Measurements from ENCODE around the gene LY6G6D.

LY6G6D gene

GRCh38 chr6:31728767-31729514 is 13.8 kb downstream of the LY6G6D start, which contains the start of gene DDAH2:
Gene DDAH2 (minus strand): TSS chr6:31729299. CDS start chr6:31729161, 138 bp downstream.
- Histone ChIP-seq H3K4me1 (ENCODE audit: low read length) (peaks cover 30% of the 10 kb centered on the region), H3K27ac (ENCODE audit: low read length) (peak within 1 kb of the TSS; percentile 75), H3K36me3 (replicated peaks; ENCODE audit: low read depth, low read length) (peaks cover 42% of the 10 kb centered on the region), H3K9ac (ENCODE audit: low read length) (no peak within 1 kb of the TSS), H3K9me3 (ENCODE audit: insufficient read depth, low read length) (no peaks in the 10 kb centered on the region), H4K20me1 (ENCODE audit: insufficient read depth, low read length) (peaks cover 7% of the 10 kb centered on the region), H3K4me2 (ENCODE audit: low read length) (peak within 1 kb of the TSS; percentile 48; the same call in 1 of the 2 replicates), H3K79me2 (ENCODE audit: low read length) (peaks cover 6% of the 10 kb centered on the region), H3K27me3 (ENCODE audit: low read depth, low read length) (no peaks in the 10 kb centered on the region), H3K4me3 (ENCODE audit: low read length) (no peak within 1 kb of the TSS), H2AFZ (ENCODE audit: low read depth, low read length) (no peak within 1 kb of the TSS)
- TF ChIP-seq EZH2phosphoT487 (IDR thresholded peaks at IDR 0.05; ENCODE audit: low read depth) = no peak
- TF ChIP-seq, protein P1, sequence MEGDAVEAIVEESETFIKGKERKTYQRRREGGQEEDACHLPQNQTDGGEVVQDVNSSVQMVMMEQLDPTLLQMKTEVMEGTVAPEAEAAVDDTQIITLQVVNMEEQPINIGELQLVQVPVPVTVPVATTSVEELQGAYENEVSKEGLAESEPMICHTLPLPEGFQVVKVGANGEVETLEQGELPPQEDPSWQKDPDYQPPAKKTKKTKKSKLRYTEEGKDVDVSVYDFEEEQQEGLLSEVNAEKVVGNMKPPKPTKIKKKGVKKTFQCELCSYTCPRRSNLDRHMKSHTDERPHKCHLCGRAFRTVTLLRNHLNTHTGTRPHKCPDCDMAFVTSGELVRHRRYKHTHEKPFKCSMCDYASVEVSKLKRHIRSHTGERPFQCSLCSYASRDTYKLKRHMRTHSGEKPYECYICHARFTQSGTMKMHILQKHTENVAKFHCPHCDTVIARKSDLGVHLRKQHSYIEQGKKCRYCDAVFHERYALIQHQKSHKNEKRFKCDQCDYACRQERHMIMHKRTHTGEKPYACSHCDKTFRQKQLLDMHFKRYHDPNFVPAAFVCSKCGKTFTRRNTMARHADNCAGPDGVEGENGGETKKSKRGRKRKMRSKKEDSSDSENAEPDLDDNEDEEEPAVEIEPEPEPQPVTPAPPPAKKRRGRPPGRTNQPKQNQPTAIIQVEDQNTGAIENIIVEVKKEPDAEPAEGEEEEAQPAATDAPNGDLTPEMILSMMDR (IDR thresholded peaks at IDR 0.05; ENCODE audit: low read depth, low read length) = no peak; the same call in 1 of the 2 replicates

DNA sequence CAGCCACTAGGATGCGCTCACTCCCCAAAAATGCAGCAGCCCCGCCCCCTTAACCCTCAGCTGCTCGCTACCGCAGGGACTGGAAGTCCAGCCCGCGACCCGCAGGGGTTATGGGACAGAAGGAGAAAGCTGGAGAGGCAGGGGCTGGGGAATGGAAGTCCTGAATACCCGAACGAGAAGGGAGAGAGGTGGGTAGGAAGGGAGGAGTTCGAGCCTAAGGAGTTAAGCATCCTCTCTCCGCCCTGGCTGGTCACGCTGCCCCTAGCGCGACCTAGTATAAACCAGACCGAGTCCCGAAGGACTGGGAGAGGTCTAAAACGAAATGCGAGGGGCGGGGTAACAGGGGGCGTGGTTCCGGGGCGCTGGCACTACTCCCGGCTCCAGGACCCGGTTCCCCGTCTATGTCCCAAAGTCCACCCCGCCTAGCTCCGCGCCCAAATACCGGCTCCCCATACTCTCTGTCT is 14.4 kb downstream of the LY6G6D start:
- Histone ChIP-seq H3K27ac (ENCODE audit: low read length) (no peak overlapping the region), H3K4me1 (ENCODE audit: low read length) (peaks cover 35% of the 10 kb centered on the region), H3K36me3 (replicated peaks; ENCODE audit: low read depth, low read length) (peaks cover 46% of the 10 kb centered on the region), H3K4me2 (ENCODE audit: low read length) (no peak overlapping the region), H3K9me3 (ENCODE audit: insufficient read depth, low read length) (no peaks in the 10 kb centered on the region), H3K79me2 (ENCODE audit: low read length) (peaks cover 12% of the 10 kb centered on the region), H4K20me1 (ENCODE audit: insufficient read depth, low read length) (peaks cover 13% of the 10 kb centered on the region), H3K9ac (ENCODE audit: low read length) (no peak overlapping the region), H2AFZ (ENCODE audit: low read depth, low read length) (no peak overlapping the region), H3K4me3 (ENCODE audit: low read length) (no peak overlapping the region), H3K27me3 (ENCODE audit: low read depth, low read length) (no peaks in the 10 kb centered on the region)
- TF ChIP-seq, protein P1 (IDR thresholded peaks at IDR 0.05; ENCODE audit: low read depth, low read length) = peak; percentile 61; the same call in 1 of the 2 replicates
- TF ChIP-seq EZH2phosphoT487 (IDR thresholded peaks at IDR 0.05; ENCODE audit: low read depth) = no peak

GRCh38 chr6:31729979-31730630 is 15.0 kb downstream of the LY6G6D start:
- Histone ChIP-seq H4K20me1 (ENCODE audit: insufficient read depth, low read length) (peaks cover 13% of the 10 kb centered on the region), H3K4me2 (ENCODE audit: low read length) (no peak overlapping the region), H3K36me3 (replicated peaks; ENCODE audit: low read depth, low read length) (peaks cover 46% of the 10 kb centered on the region), H3K27me3 (ENCODE audit: low read depth, low read length) (no peaks in the 10 kb centered on the region), H3K9ac (ENCODE audit: low read length) (no peak overlapping the region), H3K27ac (ENCODE audit: low read length) (no peak overlapping the region), H3K4me3 (ENCODE audit: low read length) (no peak overlapping the region), H2AFZ (ENCODE audit: low read depth, low read length) (no peak overlapping the region), H3K9me3 (ENCODE audit: insufficient read depth, low read length) (no peaks in the 10 kb centered on the region), H3K79me2 (ENCODE audit: low read length) (peaks cover 18% of the 10 kb centered on the region), H3K4me1 (ENCODE audit: low read length) (peaks cover 36% of the 10 kb centered on the region)
- TF ChIP-seq EZH2phosphoT487 (IDR thresholded peaks at IDR 0.05; ENCODE audit: low read depth) = no peak
- TF ChIP-seq, protein P1 (IDR thresholded peaks at IDR 0.05; ENCODE audit: low read depth, low read length) = no peak

DNA sequence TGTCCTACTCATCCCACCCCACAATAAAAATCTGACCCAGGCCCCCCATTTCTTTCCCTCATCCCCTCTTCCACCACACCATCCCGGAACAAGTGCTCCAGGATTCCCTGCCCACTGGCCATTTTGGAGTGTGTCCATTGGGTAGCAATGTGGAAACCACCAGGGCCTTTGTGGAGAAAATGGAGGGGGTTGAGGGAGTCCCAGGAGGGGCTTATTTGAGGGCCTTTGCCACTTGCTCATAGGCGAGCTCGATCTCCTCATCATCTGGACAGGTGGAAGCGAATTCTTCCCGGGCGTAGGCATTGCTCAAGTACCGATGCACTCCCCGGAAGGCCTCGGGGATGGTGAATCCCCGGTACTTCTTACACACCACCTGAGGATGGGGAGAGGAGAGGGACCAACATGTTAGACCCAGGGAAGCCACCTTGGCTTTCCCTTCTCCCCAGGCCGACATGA is 15.5 kb downstream of the LY6G6D start:
- peaks cover 13% of the 10 kb centered on the region for H4K20me1 ChIP-seq (ENCODE audit: insufficient read depth, low read length)
- H2AFZ ChIP-seq (ENCODE audit: low read depth, low read length) = no peak overlapping the region
- TF ChIP-seq, protein P1 (IDR thresholded peaks at IDR 0.05; ENCODE audit: low read depth, low read length) = no peak
- no peak for TF ChIP-seq EZH2phosphoT487 (IDR thresholded peaks at IDR 0.05; ENCODE audit: low read depth)
- H3K4me2 ChIP-seq (ENCODE audit: low read length) = no peak overlapping the region
- H3K79me2 ChIP-seq (ENCODE audit: low read length) = peaks cover 23% of the 10 kb centered on the region
- no peak overlapping the region for H3K9ac ChIP-seq (ENCODE audit: low read length)
- H3K4me1 ChIP-seq (ENCODE audit: low read length) = peaks cover 36% of the 10 kb centered on the region
- no peaks in the 10 kb centered on the region for H3K9me3 ChIP-seq (ENCODE audit: insufficient read depth, low read length)
- no peak overlapping the region for H3K27ac ChIP-seq (ENCODE audit: low read length)
- H3K27me3 ChIP-seq (ENCODE audit: low read depth, low read length) = no peaks in the 10 kb centered on the region
- H3K36me3 ChIP-seq (replicated peaks; ENCODE audit: low read depth, low read length) = peaks cover 46% of the 10 kb centered on the region
- H3K4me3 ChIP-seq (ENCODE audit: low read length) = no peak overlapping the region

Measured in OCI-LY3 (cell line).